Effector memory CD4-positive, alpha-beta T cell (primary cell): ENCODE measurements around the gene SPRING1.

Experiments
- DNase-seq, 3 donors: peaks; one replicate each; pipeline ENCODE4 v3.0.0-alpha.2; 2020
- H3K27ac ChIP-seq: 2 replicates; pipeline ENCODE4 v1.7.0; 2013; ENCODE audit warnings: mild to moderate bottlenecking, low read length, moderate library complexity; ENCODE audit not compliant: insufficient read depth, poor library complexity, severe bottlenecking
- H3K27me3 ChIP-seq: replicated peaks from 2 replicates; pipeline ENCODE4 v1.7.0; 2013; ENCODE audit warnings: mild to moderate bottlenecking, low read length; ENCODE audit not compliant: insufficient read depth, control insufficient read depth, poor library complexity, severe bottlenecking
- H3K36me3 ChIP-seq: 2 replicates; pipeline ENCODE4 v1.7.0; 2013; ENCODE audit warnings: mild to moderate bottlenecking, low read length, moderate library complexity; ENCODE audit not compliant: control insufficient read depth, insufficient read depth
- H3K4me1 ChIP-seq: 2 replicates; pipeline ENCODE4 v1.7.0; 2013; ENCODE audit warnings: low read length, mild to moderate bottlenecking; ENCODE audit not compliant: control insufficient read depth, insufficient read depth, poor library complexity, severe bottlenecking
- H3K4me3 ChIP-seq: 2 replicates; pipeline ENCODE4 v1.7.0; 2013; ENCODE audit warnings: low read length, low read depth, mild to moderate bottlenecking; ENCODE audit not compliant: insufficient read depth, poor library complexity, severe bottlenecking
- H3K9me3 ChIP-seq: 2 replicates; pipeline ENCODE4 v1.7.0; 2013; ENCODE audit warnings: mild to moderate bottlenecking, low read length, moderate library complexity; ENCODE audit not compliant: control insufficient read depth

The SPRING1 gene

GRCh38 chr12:116697716-116698115 lies 40.2 kb downstream of the SPRING1 start:
- no peak overlapping the region for H3K27ac ChIP-seq
- DNase-seq, result no peak
- H3K4me3 ChIP-seq, result no peak overlapping the region
- H3K4me1 ChIP-seq, result no peaks in the 10 kb centered on the region
- no peaks in the 10 kb centered on the region for H3K9me3 ChIP-seq
- no peaks in the 10 kb centered on the region for H3K36me3 ChIP-seq
- no peaks in the 10 kb centered on the region for H3K27me3 ChIP-seq

GRCh38 chr12:116697305-116697704 lies 40.6 kb downstream of the SPRING1 start:
- Histone ChIP-seq H3K27ac (no peak overlapping the region), H3K27me3 (no peaks in the 10 kb centered on the region)
- no peak for DNase-seq

GRCh38 chr12:116695464-116695725 lies 42.5 kb downstream of the SPRING1 start:
- Histone ChIP-seq H3K9me3 (no peaks in the 10 kb centered on the region), H3K4me1 (no peaks in the 10 kb centered on the region), H3K27ac (no peak overlapping the region), H3K27me3 (no peaks in the 10 kb centered on the region), H3K4me3 (no peak overlapping the region), H3K36me3 (no peaks in the 10 kb centered on the region)
- no peak for DNase-seq

More at GRCh38 chr12:116697305-116697704, 40.6 kb downstream of the SPRING1 start:
- no peaks in the 10 kb centered on the region for H3K36me3 ChIP-seq
- H3K4me1 ChIP-seq, result no peaks in the 10 kb centered on the region
- H3K9me3 ChIP-seq, result no peaks in the 10 kb centered on the region
- no peak overlapping the region for H3K4me3 ChIP-seq

GRCh38 chr12:116694653-116695463 lies 43.0 kb downstream of the SPRING1 start:
- H3K27me3 ChIP-seq, result no peaks in the 10 kb centered on the region
- no peaks in the 10 kb centered on the region for H3K4me1 ChIP-seq
- H3K27ac ChIP-seq, result no peak overlapping the region

GRCh38 chr12:116693286-116694227 lies 44.3 kb downstream of the SPRING1 start:
- no peaks in the 10 kb centered on the region for H3K36me3 ChIP-seq
- H3K27me3 ChIP-seq, result no peaks in the 10 kb centered on the region
- no peak for DNase-seq
- H3K9me3 ChIP-seq, result no peaks in the 10 kb centered on the region
- H3K27ac ChIP-seq, result no peak overlapping the region
- H3K4me1 ChIP-seq, result no peaks in the 10 kb centered on the region
- H3K4me3 ChIP-seq, result no peak overlapping the region

More at GRCh38 chr12:116694653-116695463, 43.0 kb downstream of the SPRING1 start:
- no peaks in the 10 kb centered on the region for H3K9me3 ChIP-seq
- H3K36me3 ChIP-seq, result no peaks in the 10 kb centered on the region
- no peak for DNase-seq
- H3K4me3 ChIP-seq, result no peak overlapping the region

GRCh38 chr12:116692605-116693004 lies 45.3 kb downstream of the SPRING1 start:
- no peaks in the 10 kb centered on the region for H3K36me3 ChIP-seq
- no peaks in the 10 kb centered on the region for H3K9me3 ChIP-seq
- no peak overlapping the region for H3K4me3 ChIP-seq
- no peak overlapping the region for H3K27ac ChIP-seq
- H3K4me1 ChIP-seq, result no peaks in the 10 kb centered on the region
- DNase-seq, result no peak
- no peaks in the 10 kb centered on the region for H3K27me3 ChIP-seq

- no peaks in the 10 kb centered on the region for H3K27me3 ChIP-seq
- no peak overlapping the region for H3K4me3 ChIP-seq
- no peaks in the 10 kb centered on the region for H3K36me3 ChIP-seq
- DNase-seq, result no peak
- no peak overlapping the region for H3K27ac ChIP-seq
- no peaks in the 10 kb centered on the region for H3K4me1 ChIP-seq
- H3K9me3 ChIP-seq, result no peaks in the 10 kb centered on the region
Observed at GRCh38 chr12:116691636-116692035, 46.2 kb downstream of the SPRING1 start.

- Histone ChIP-seq H3K4me3 (no peak overlapping the region), H3K27me3 (no peaks in the 10 kb centered on the region), H3K4me1 (no peaks in the 10 kb centered on the region), H3K27ac (no peak overlapping the region), H3K9me3 (no peaks in the 10 kb centered on the region), H3K36me3 (no peaks in the 10 kb centered on the region)
- no peak for DNase-seq
Observed at GRCh38 chr12:116691205-116691604, 46.7 kb downstream of the SPRING1 start.

- no peaks in the 10 kb centered on the region for H3K27me3 ChIP-seq
Observed at GRCh38 chr12:116689979-116690744, 47.7 kb downstream of the SPRING1 start.

More at GRCh38 chr12:116689979-116690744, 47.7 kb downstream of the SPRING1 start:
- Histone ChIP-seq H3K27ac (no peak overlapping the region), H3K36me3 (no peaks in the 10 kb centered on the region), H3K4me1 (no peaks in the 10 kb centered on the region), H3K4me3 (no peak overlapping the region), H3K9me3 (no peaks in the 10 kb centered on the region)
- DNase-seq, result no peak
